Measurements from ENCODE around the gene SMIM20. TPM values are rescaled to one million over a fixed set of nuclear protein-coding genes. Genes with fewer than 3 reads are reported as not detected.

SMIM20 gene
- total RNA-seq, 2 donors from 2014 or later, result 35.9 to 40.8 TPM

- WGBS, 2 experiments (ENCODE audit: insufficient coverage in 1 of 2, insufficient read length in 1 of 2), result 94% methylated on average over 1 of the region's 1 CpG; no CpG with 5 or more reads in 1 of the 2 experiments
- Histone ChIP-seq H3K27ac (ENCODE audit: low read depth, low read length) (no peak overlapping the region), H3K9me3 (ENCODE audit: control insufficient read depth, low read length) (peaks cover 5% of the 10 kb centered on the region), H3K4me3 (ENCODE audit: low read length) (no peak overlapping the region), H3K27me3 (ENCODE audit: control insufficient read depth, insufficient read depth, low read length, poor library complexity, severe bottlenecking) (no peaks in the 10 kb centered on the region), H3K36me3 (ENCODE audit: control insufficient read depth, insufficient read depth, low read length) (no peaks in the 10 kb centered on the region), H3K9ac (ENCODE audit: extremely low read depth, low read length, poor library complexity, severe bottlenecking) (no peak overlapping the region), H3K4me1 (ENCODE audit: control insufficient read depth, insufficient read depth, low read length) (peaks cover 3% of the 10 kb centered on the region)
- Mint-ChIP-seq H3K9me3 (peaks cover 1% of the 10 kb centered on the region), H3K4me1 (peaks cover 46% of the 10 kb centered on the region), H3K4me3 (no peak overlapping the region), H3K27me3 (ENCODE audit: insufficient read depth) (peaks cover 1% of the 10 kb centered on the region), H3K27ac (no peak overlapping the region), H3K36me3 (ENCODE audit: low read depth) (no peaks in the 10 kb centered on the region)
- DNase-seq, result no peak
- TF ChIP-seq CTCF (conservative IDR thresholded peaks at IDR 0.05), result no peak
These were observed 34.0 kb downstream of the SMIM20 start for GRCh38 chr4:25948051-25948450.

GRCh38 chr4:25949173-25949748 lies 35.2 kb downstream of the SMIM20 start:
- Histone ChIP-seq H3K4me3 (ENCODE audit: low read length) (no peak overlapping the region), H3K9ac (ENCODE audit: extremely low read depth, low read length, poor library complexity, severe bottlenecking) (no peak overlapping the region), H3K4me1 (ENCODE audit: control insufficient read depth, insufficient read depth, low read length) (peaks cover 3% of the 10 kb centered on the region), H3K27me3 (ENCODE audit: control insufficient read depth, insufficient read depth, low read length, poor library complexity, severe bottlenecking) (no peaks in the 10 kb centered on the region), H3K36me3 (ENCODE audit: control insufficient read depth, insufficient read depth, low read length) (no peaks in the 10 kb centered on the region), H3K9me3 (ENCODE audit: control insufficient read depth, low read length) (peaks cover 5% of the 10 kb centered on the region), H3K27ac (ENCODE audit: low read depth, low read length) (no peak overlapping the region)
- Mint-ChIP-seq H3K36me3 (ENCODE audit: low read depth) (no peaks in the 10 kb centered on the region), H3K27ac (peak overlapping the region; percentile 56), H3K4me3 (no peak overlapping the region), H3K9me3 (peaks cover 1% of the 10 kb centered on the region), H3K27me3 (ENCODE audit: insufficient read depth) (peaks cover 1% of the 10 kb centered on the region), H3K4me1 (peaks cover 50% of the 10 kb centered on the region)
- 52 to 61% methylated on average over 3 to 6 of the region's 6 CpGs for WGBS, 2 experiments (ENCODE audit: insufficient coverage in 1 of 2, insufficient read length in 1 of 2)
- no peak for TF ChIP-seq CTCF (conservative IDR thresholded peaks at IDR 0.05)
- DNase-seq, result peak; percentile 83

- Histone ChIP-seq H3K4me1 (ENCODE audit: control insufficient read depth, insufficient read depth, low read length) (peaks cover 5% of the 10 kb centered on the region), H3K9ac (ENCODE audit: extremely low read depth, low read length, poor library complexity, severe bottlenecking) (no peak overlapping the region), H3K4me3 (ENCODE audit: low read length) (no peak overlapping the region), H3K27ac (ENCODE audit: low read depth, low read length) (no peak overlapping the region), H3K9me3 (ENCODE audit: control insufficient read depth, low read length) (peaks cover 5% of the 10 kb centered on the region), H3K27me3 (ENCODE audit: control insufficient read depth, insufficient read depth, low read length, poor library complexity, severe bottlenecking) (no peaks in the 10 kb centered on the region), H3K36me3 (ENCODE audit: control insufficient read depth, insufficient read depth, low read length) (no peaks in the 10 kb centered on the region)
- TF ChIP-seq CTCF (conservative IDR thresholded peaks at IDR 0.05), result no peak
- no peak overlapping the region for H3K27ac Mint-ChIP-seq
- H3K4me1 Mint-ChIP-seq, result peaks cover 51% of the 10 kb centered on the region
- peaks cover 1% of the 10 kb centered on the region for H3K9me3 Mint-ChIP-seq
- WGBS, 2 experiments (ENCODE audit: insufficient coverage in 1 of 2, insufficient read length in 1 of 2), result 89 to 95% methylated on average over 6 to 8 of the region's 8 CpGs
- no peak for DNase-seq
- peaks cover 1% of the 10 kb centered on the region for H3K27me3 Mint-ChIP-seq (ENCODE audit: insufficient read depth)
- no peak overlapping the region for H3K4me3 Mint-ChIP-seq
- no peaks in the 10 kb centered on the region for H3K36me3 Mint-ChIP-seq (ENCODE audit: low read depth)
These were observed 36.0 kb downstream of the SMIM20 start for GRCh38 chr4:25949994-25950393.
